Endothelial cell of umbilical vein (primary cell): ENCODE results near the gene NME4. TPM values are rescaled to one million over a fixed set of nuclear protein-coding genes. Genes with fewer than 3 reads are reported as not detected.

Experiments
- BruUV-seq: library from RNA; stranded (reverse); fragments of 400-500 nt; replicated peaks from 2 replicates; lab custom pipeline; 2021; lab: Mats Ljungman, UMichigan
- CTCF ChIA-PET: fragments of 300-600, 350-600 bp; sonication (Branson Sonifier 250); formaldehyde crosslinking; loops from one replicate; lab custom pipeline; 2021; ENCODE audit warnings: antibody characterized with exemption, inconsistent platforms; lab: Charles Lee
- POLR2A ChIA-PET: fragments of 300-600, 350-600 bp; sonication (Branson Sonifier 250); formaldehyde crosslinking; loops from one replicate; lab custom pipeline; 2021; ENCODE audit warnings: antibody characterized with exemption, inconsistent platforms; lab: Charles Lee
- DNase-seq: peaks from one replicate; pipeline ENCODE4 v3.0.0-alpha.2; 2011; ENCODE audit warnings: low read depth, low spot score
- FAIRE-seq: peaks from 2 replicates; lab custom pipeline; 2011; peaks lifted over from hg19 to GRCh38; lab: Jason Lieb, UNC
- H2AFZ ChIP-seq: 2 replicates; pipeline ENCODE4 v1.6.0; 2012; ENCODE audit warnings: low read depth, low read length, control low read depth, inconsistent platforms
- H3K27ac ChIP-seq: 2 replicates; pipeline ENCODE4 v1.5.1; 2011; ENCODE audit warnings: low read depth, mild to moderate bottlenecking, control low read depth, low read length, moderate library complexity; ENCODE audit not compliant: insufficient read depth
- H3K27me3 ChIP-seq, 2 experiments: 2 replicates each; pipeline versions ENCODE4 v1.6.0 to v1.6.1; 2011; ENCODE audit warnings: low read length in 2 of 2, mixed read lengths in 1 of 2; ENCODE audit not compliant: control insufficient read depth in 2 of 2, insufficient read depth in 2 of 2
- H3K36me3 ChIP-seq, 2 experiments: 2 replicates in 1 of 2; 3 replicates in 1 of 2; pipeline ENCODE4 v1.5.1; 2011; ENCODE audit warnings: low read length in 2 of 2, mild to moderate bottlenecking in 1 of 2, moderate library complexity in 1 of 2; ENCODE audit not compliant: control insufficient read depth in 2 of 2, insufficient read depth in 2 of 2; ENCODE audit errors: extremely low read depth in 1 of 2
- H3K4me1 ChIP-seq: 3 replicates; pipeline ENCODE4 v1.5.1; 2011; ENCODE audit warnings: mild to moderate bottlenecking, low read length; ENCODE audit not compliant: control insufficient read depth, insufficient read depth; ENCODE audit errors: extremely low read depth
- H3K4me2 ChIP-seq: 2 replicates; pipeline ENCODE4 v1.6.1; 2011; ENCODE audit warnings: low read length, control low read depth, mixed read lengths; ENCODE audit not compliant: insufficient read depth
- H3K4me3 ChIP-seq, 3 experiments: fragments of 200-600 bp in 1 of 3; sonication (generic), shearing (Covaris generic) in 1 of 3; replicated peaks in 1 of 3; 2 replicates each; pipeline ENCODE4 v1.5.1; 2011 to 2016; ENCODE audit warnings: control low read depth in 3 of 3, low read length in 3 of 3, mild to moderate bottlenecking in 2 of 3, inconsistent platforms in 1 of 3, low read depth in 1 of 3, moderate library complexity in 1 of 3; ENCODE audit not compliant: insufficient read depth in 1 of 3
- H3K79me2 ChIP-seq: 2 replicates; pipeline ENCODE4 v1.6.0; 2012; ENCODE audit warnings: low read length, inconsistent platforms; ENCODE audit not compliant: control insufficient read depth, insufficient read depth
- H3K9ac ChIP-seq: replicated peaks from 2 replicates; pipeline ENCODE3; 2011; ENCODE audit warnings: low read length, control low read depth; ENCODE audit not compliant: insufficient read depth; ENCODE audit errors: extremely low read depth
- H3K9me1 ChIP-seq: replicated peaks from 3 replicates; pipeline ENCODE4 v1.6.0; 2011; ENCODE audit warnings: mild to moderate bottlenecking, low read length; ENCODE audit not compliant: control insufficient read depth, insufficient read depth; ENCODE audit errors: extremely low read depth
- H3K9me3 ChIP-seq: replicated peaks from 2 replicates; pipeline ENCODE4 v1.5.1; 2012; ENCODE audit warnings: low read length, inconsistent platforms; ENCODE audit not compliant: control insufficient read depth, insufficient read depth
- H4K20me1 ChIP-seq: replicated peaks from 2 replicates; pipeline ENCODE3; 2011; ENCODE audit warnings: mild to moderate bottlenecking, low read length; ENCODE audit not compliant: control insufficient read depth, insufficient read depth; ENCODE audit errors: extremely low read depth
- JUN ChIP-seq: IDR thresholded peaks from 2 replicates; pipeline ENCODE4 v1.6.1; 2011; ENCODE audit warnings: borderline replicate concordance, low read depth; ENCODE audit not compliant: insufficient read length, insufficient read depth
- MYC ChIP-seq: IDR thresholded peaks from one replicate; pipeline ENCODE4 v1.6.1; 2011; ENCODE audit warnings: mild to moderate bottlenecking, low read depth, low read length
- POLR2A ChIP-seq: IDR thresholded peaks from 2 replicates; pipeline ENCODE4 v1.6.1; 2012; ENCODE audit warnings: low read depth, mild to moderate bottlenecking, control low read depth, low read length
- POLR2AphosphoS5 ChIP-seq: IDR thresholded peaks from 2 replicates; pipeline ENCODE4 v1.6.1; 2012; ENCODE audit warnings: low read depth, mild to moderate bottlenecking, control low read depth, low read length, moderate library complexity; ENCODE audit not compliant: insufficient read depth
- dilution Hi-C: fragments of 300-500 bp; cut with MboI; formaldehyde crosslinking; loops from one replicate; pipeline ENCODE4 v1.15.0; 2019; ENCODE audit warnings: low sequenced_read_pairs; ENCODE audit not compliant: extremely low pct_ligation_motif_present
- intact Hi-C: fragments of 100-400 bp; cut with micrococcal nuclease; formaldehyde crosslinking; loops from one replicate; pipeline ENCODE4 v1.10.0; 2022
- polyA plus RNA-seq, 4 experiments: library from polyadenylated mRNA; depleted of rRNA in 3 of 4; stranded (reverse) in 3 of 4; unstranded in 1 of 4; fragments of >200 nt; gene quantifications; 2 replicates each; pipeline versions ENCODE4 v1.2.1 to v1.2.3, GENCODE V29; 2011 to 2012; ENCODE audit warnings: missing spikeins in 1 of 4
- small RNA-seq: library from RNA; depleted of rRNA; stranded (forward); fragments of <200 nt; gene quantifications from one replicate; pipeline ENCODE3, GENCODE V24; 2012; ENCODE audit warnings: low replicate concordance, low read depth; ENCODE audit not compliant: insufficient read depth, insufficient read length
- total RNA-seq: library from RNA; stranded (reverse); gene quantifications from 2 replicates; pipeline ENCODE4 v1.2.3, GENCODE V29; 2021

NME4 gene
- total and polyA plus RNA-seq, 2 donors (not counting 3 experiments of a cell fraction or from before 2014, with no cell fraction given) = 170 to 264 TPM

GRCh38 chr16:444027-444426 is 47.0 kb downstream of the NME4 start:
- H3K9ac ChIP-seq = no peak overlapping the region
- no peak overlapping the region for H3K4me2 ChIP-seq
- CTCF ChIA-PET = interaction anchor here (1.8 kb wide), 1 partner anchor 43 kb away, joined by 5 read pairs; no protein-coding TSS in a partner anchor
- dilution Hi-C loops (no loop called here), intact Hi-C loops (no loop called here)
- H3K27ac ChIP-seq = no peak overlapping the region
- POLR2A ChIA-PET = no interaction called here
- TF ChIP-seq POLR2A (no peak), MYC (no peak)
- H4K20me1 ChIP-seq = no peaks in the 10 kb centered on the region
- H3K36me3 ChIP-seq = no peaks in the 10 kb centered on the region
- H3K4me1 ChIP-seq = no peaks in the 10 kb centered on the region
- no peak for FAIRE-seq
- no peaks in the 10 kb centered on the region for H3K9me3 ChIP-seq
- DNase-seq = no peak
- H2AFZ ChIP-seq = no peak overlapping the region
- H3K79me2 ChIP-seq = peaks cover 54% of the 10 kb centered on the region
- H3K27me3 ChIP-seq = no peaks in the 10 kb centered on the region
- H3K9me1 ChIP-seq = no peaks in the 10 kb centered on the region
- no TSS peak for BruUV-seq
- H3K4me3 ChIP-seq = no peak overlapping the region

- ChIA-PET POLR2A (no interaction called here), CTCF (interaction anchor here (1.4 kb wide), 1 partner anchor 42 kb away, joined by 3 read pairs; no protein-coding TSS in a partner anchor)
- Histone ChIP-seq H3K27ac (no peak overlapping the region), H3K4me3 (no peak overlapping the region), H3K9ac (no peak overlapping the region), H3K9me1 (no peaks in the 10 kb centered on the region), H3K36me3 (no peaks in the 10 kb centered on the region), H3K79me2 (peaks cover 57% of the 10 kb centered on the region), H3K9me3 (no peaks in the 10 kb centered on the region), H3K4me2 (no peak overlapping the region), H3K4me1 (no peaks in the 10 kb centered on the region), H2AFZ (no peak overlapping the region), H4K20me1 (no peaks in the 10 kb centered on the region), H3K27me3 (no peaks in the 10 kb centered on the region)
- dilution Hi-C loops = no loop called here
- no TSS peak for BruUV-seq
- intact Hi-C loops = no loop called here
- FAIRE-seq = no peak
- TF ChIP-seq POLR2AphosphoS5 = no peak
- no peak for TF ChIP-seq JUN
- no peak for DNase-seq
Measured at GRCh38 chr16:445566-445965, 48.6 kb downstream of the NME4 start.

Small RNAs within 50 kb of the gene (small RNA-seq; reads per million reads assigned to genes)
- gene RF00019 = not detected

Other genes starting within 250 kb of the NME4 start
- gene HBZ, start 244.6 kb upstream of the NME4 start, total RNA-seq = not detected in 2 replicates
- not detected in 2 replicates for gene HBZ, start 244.6 kb upstream of the NME4 start, polyA plus RNA-seq
- not detected in 2 replicates for gene HBM, start 231.2 kb upstream of the NME4 start, total RNA-seq
- not detected in 2 replicates for gene HBM, start 231.2 kb upstream of the NME4 start, polyA plus RNA-seq
- gene HBA2, start 224.3 kb upstream of the NME4 start, total RNA-seq = not detected in 2 replicates
- gene HBA2, start 224.3 kb upstream of the NME4 start, polyA plus RNA-seq = not detected in 2 replicates
- not detected in 2 replicates for gene HBA1, start 220.5 kb upstream of the NME4 start, total RNA-seq
- gene HBA1, start 220.5 kb upstream of the NME4 start, polyA plus RNA-seq = not detected in 2 replicates
- not detected in 2 replicates for gene HBQ1, start 216.7 kb upstream of the NME4 start, total RNA-seq
- gene HBQ1, start 216.7 kb upstream of the NME4 start, polyA plus RNA-seq = 0.75 and 2.5 TPM in 2 replicates
- gene LUC7L, start 167.8 kb upstream of the NME4 start, total RNA-seq = 86.6 and 94.7 TPM in 2 replicates
- 57.6 and 75.4 TPM in 2 replicates for gene LUC7L, start 167.8 kb upstream of the NME4 start, polyA plus RNA-seq
- gene FAM234A, start 162.4 kb upstream of the NME4 start, total RNA-seq = 70.4 and 73.1 TPM in 2 replicates
- 89.4 and 98.8 TPM in 2 replicates for gene FAM234A, start 162.4 kb upstream of the NME4 start, polyA plus RNA-seq
- gene RGS11, start 121.3 kb upstream of the NME4 start, total RNA-seq = 3.0 and 5.5 TPM in 2 replicates
- 4.9 and 7.2 TPM in 2 replicates for gene RGS11, start 121.3 kb upstream of the NME4 start, polyA plus RNA-seq
- 0.93 and 1.9 TPM in 2 replicates for gene ARHGDIG, start 116.6 kb upstream of the NME4 start, total RNA-seq
- 2.2 and 3.8 TPM in 2 replicates for gene ARHGDIG, start 116.6 kb upstream of the NME4 start, polyA plus RNA-seq
- 0.99 TPM in 1 of 2 replicates, not detected in the other for gene PDIA2, start 114.0 kb upstream of the NME4 start, total RNA-seq
- 0.63 and 0.75 TPM in 2 replicates for gene PDIA2, start 114.0 kb upstream of the NME4 start, polyA plus RNA-seq
- gene AXIN1, start 44.5 kb upstream of the NME4 start, total RNA-seq = 21.1 and 21.9 TPM in 2 replicates
- 8.0 and 8.3 TPM in 2 replicates for gene AXIN1, start 44.5 kb upstream of the NME4 start, polyA plus RNA-seq
- gene MRPL28, start 26.7 kb upstream of the NME4 start, total RNA-seq = 86.3 and 104 TPM in 2 replicates
- gene MRPL28, start 26.7 kb upstream of the NME4 start, polyA plus RNA-seq = 180 and 198 TPM in 2 replicates
- 88.1 and 89.8 TPM in 2 replicates for gene PGAP6, start 15.2 kb upstream of the NME4 start, total RNA-seq
- 365 and 484 TPM in 2 replicates for gene PGAP6, start 15.2 kb upstream of the NME4 start, polyA plus RNA-seq
- gene DECR2, start 4.7 kb downstream of the NME4 start, total RNA-seq = 23.1 and 28.3 TPM in 2 replicates
- 46.5 and 61.7 TPM in 2 replicates for gene DECR2, start 4.7 kb downstream of the NME4 start, polyA plus RNA-seq
- 64.9 and 75.9 TPM in 2 replicates for gene RAB11FIP3, start 28.4 kb downstream of the NME4 start, total RNA-seq
- gene RAB11FIP3, start 28.4 kb downstream of the NME4 start, polyA plus RNA-seq = 19.3 and 20.5 TPM in 2 replicates
- 65.0 and 70.1 TPM in 2 replicates for gene CAPN15, start 130.5 kb downstream of the NME4 start, total RNA-seq
- gene CAPN15, start 130.5 kb downstream of the NME4 start, polyA plus RNA-seq = 33.9 and 48.6 TPM in 2 replicates
- not detected in 2 replicates for gene PRR35, start 163.2 kb downstream of the NME4 start, total RNA-seq
- not detected in 2 replicates for gene PRR35, start 163.2 kb downstream of the NME4 start, polyA plus RNA-seq
- gene NHLRC4, start 169.8 kb downstream of the NME4 start, total RNA-seq = 0.30 and 0.73 TPM in 2 replicates
- 0.94 and 0.96 TPM in 2 replicates for gene NHLRC4, start 169.8 kb downstream of the NME4 start, polyA plus RNA-seq
- 56.8 and 67.7 TPM in 2 replicates for gene PIGQ, start 172.8 kb downstream of the NME4 start, total RNA-seq
- 66.9 and 82.9 TPM in 2 replicates for gene PIGQ, start 172.8 kb downstream of the NME4 start, polyA plus RNA-seq
- 16.7 and 18.8 TPM in 2 replicates for gene RAB40C, start 192.9 kb downstream of the NME4 start, total RNA-seq
- 12.4 and 16.3 TPM in 2 replicates for gene RAB40C, start 192.9 kb downstream of the NME4 start, polyA plus RNA-seq
- 0.28 and 0.40 TPM in 2 replicates for gene WFIKKN1, start 233.8 kb downstream of the NME4 start, total RNA-seq
- gene WFIKKN1, start 233.8 kb downstream of the NME4 start, polyA plus RNA-seq = 0.03 and 0.06 TPM in 2 replicates
- gene METTL26, start 239.1 kb downstream of the NME4 start, total RNA-seq = 112 and 114 TPM in 2 replicates
- 138 and 215 TPM in 2 replicates for gene METTL26, start 239.1 kb downstream of the NME4 start, polyA plus RNA-seq
- 12.9 and 17.1 TPM in 2 replicates for gene MCRIP2, start 244.6 kb downstream of the NME4 start, total RNA-seq
- gene MCRIP2, start 244.6 kb downstream of the NME4 start, polyA plus RNA-seq = 18.9 and 29.9 TPM in 2 replicates